PFSK-1 (cell line): Measurements from ENCODE around the gene THRSP.

Source experiments
- FOXP2 ChIP-seq: optimal IDR thresholded peaks from 2 replicates; pipeline ENCODE3; 2011; ENCODE audit warnings: borderline replicate concordance, control low read depth, inconsistent platforms; ENCODE audit not compliant: insufficient read depth; ENCODE audit errors: extremely low read length, extremely low read depth
- POLR2AphosphoS5 ChIP-seq: IDR thresholded peaks from 2 replicates; pipeline ENCODE4 v1.6.1; 2012; ENCODE audit warnings: low read depth, mild to moderate bottlenecking, control low read depth, low read length, moderate library complexity
- SIN3A ChIP-seq: IDR thresholded peaks from 2 replicates; pipeline ENCODE4 v1.6.1; 2012; ENCODE audit warnings: mild to moderate bottlenecking, low read length, moderate library complexity, borderline replicate concordance; ENCODE audit not compliant: insufficient read depth
- TAF1 ChIP-seq: IDR thresholded peaks from 2 replicates; pipeline ENCODE4 v1.6.1; 2012; ENCODE audit warnings: low read length, control low read depth, borderline replicate concordance; ENCODE audit not compliant: insufficient read depth
- TF ChIP-seq, protein P1 (sequence below), 2 experiments: IDR thresholded peaks; 2 replicates each; pipeline versions ENCODE4 v1.6.1 to v1.8.0; 2011 to 2012; ENCODE audit warnings: low read depth in 2 of 2, low read length in 2 of 2, control low read depth in 1 of 2, inconsistent platforms in 1 of 2, mild to moderate bottlenecking in 1 of 2, moderate library complexity in 1 of 2; ENCODE audit not compliant: insufficient read depth in 1 of 2

Gene THRSP

GRCh38 chr11:78050964-78051831 is 12.5 kb upstream of the THRSP start:
- TF ChIP-seq TAF1: peak; percentile 33; the same call in 1 of the 2 replicates
- TF ChIP-seq SIN3A: no peak
- TF ChIP-seq, protein P1, sequence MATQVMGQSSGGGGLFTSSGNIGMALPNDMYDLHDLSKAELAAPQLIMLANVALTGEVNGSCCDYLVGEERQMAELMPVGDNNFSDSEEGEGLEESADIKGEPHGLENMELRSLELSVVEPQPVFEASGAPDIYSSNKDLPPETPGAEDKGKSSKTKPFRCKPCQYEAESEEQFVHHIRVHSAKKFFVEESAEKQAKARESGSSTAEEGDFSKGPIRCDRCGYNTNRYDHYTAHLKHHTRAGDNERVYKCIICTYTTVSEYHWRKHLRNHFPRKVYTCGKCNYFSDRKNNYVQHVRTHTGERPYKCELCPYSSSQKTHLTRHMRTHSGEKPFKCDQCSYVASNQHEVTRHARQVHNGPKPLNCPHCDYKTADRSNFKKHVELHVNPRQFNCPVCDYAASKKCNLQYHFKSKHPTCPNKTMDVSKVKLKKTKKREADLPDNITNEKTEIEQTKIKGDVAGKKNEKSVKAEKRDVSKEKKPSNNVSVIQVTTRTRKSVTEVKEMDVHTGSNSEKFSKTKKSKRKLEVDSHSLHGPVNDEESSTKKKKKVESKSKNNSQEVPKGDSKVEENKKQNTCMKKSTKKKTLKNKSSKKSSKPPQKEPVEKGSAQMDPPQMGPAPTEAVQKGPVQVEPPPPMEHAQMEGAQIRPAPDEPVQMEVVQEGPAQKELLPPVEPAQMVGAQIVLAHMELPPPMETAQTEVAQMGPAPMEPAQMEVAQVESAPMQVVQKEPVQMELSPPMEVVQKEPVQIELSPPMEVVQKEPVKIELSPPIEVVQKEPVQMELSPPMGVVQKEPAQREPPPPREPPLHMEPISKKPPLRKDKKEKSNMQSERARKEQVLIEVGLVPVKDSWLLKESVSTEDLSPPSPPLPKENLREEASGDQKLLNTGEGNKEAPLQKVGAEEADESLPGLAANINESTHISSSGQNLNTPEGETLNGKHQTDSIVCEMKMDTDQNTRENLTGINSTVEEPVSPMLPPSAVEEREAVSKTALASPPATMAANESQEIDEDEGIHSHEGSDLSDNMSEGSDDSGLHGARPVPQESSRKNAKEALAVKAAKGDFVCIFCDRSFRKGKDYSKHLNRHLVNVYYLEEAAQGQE (IDR thresholded peaks at IDR 0.05; ENCODE audit: insufficient read depth in 1 of 2, low read depth in 2 of 2, low read length in 2 of 2): no peak
- TF ChIP-seq POLR2AphosphoS5: peak; percentile 58
- TF ChIP-seq FOXP2: peak; percentile 42

GRCh38 chr11:78054971-78055370 is 8.7 kb upstream of the THRSP start:
- TF ChIP-seq FOXP2: no peak

DNA sequence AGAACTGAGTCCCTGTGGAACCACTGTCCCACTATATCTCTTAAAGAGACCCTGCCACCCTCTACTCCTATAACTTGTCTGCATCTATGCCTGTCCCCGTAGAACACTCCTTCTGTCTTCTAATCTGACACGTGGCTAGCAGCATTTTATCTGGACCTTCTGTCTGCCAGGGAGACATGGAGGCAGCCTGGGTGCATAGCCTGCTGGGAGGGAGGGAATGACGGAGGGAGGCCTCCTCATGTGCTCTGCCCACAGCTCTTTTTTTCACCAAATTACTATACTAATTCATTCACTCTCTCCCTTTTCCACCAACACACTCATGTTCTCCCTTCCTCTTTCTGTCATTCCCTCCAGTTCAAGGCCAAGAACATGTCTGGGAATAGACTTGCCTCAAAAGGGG is 7.6 kb upstream of the THRSP start:
- TF ChIP-seq, protein P1 (IDR thresholded peaks at IDR 0.05; ENCODE audit: insufficient read depth in 1 of 2, low read depth in 2 of 2, low read length in 2 of 2): no peak
- TF ChIP-seq SIN3A (no peak), FOXP2 (no peak), TAF1 (no peak), POLR2AphosphoS5 (no peak)

DNA sequence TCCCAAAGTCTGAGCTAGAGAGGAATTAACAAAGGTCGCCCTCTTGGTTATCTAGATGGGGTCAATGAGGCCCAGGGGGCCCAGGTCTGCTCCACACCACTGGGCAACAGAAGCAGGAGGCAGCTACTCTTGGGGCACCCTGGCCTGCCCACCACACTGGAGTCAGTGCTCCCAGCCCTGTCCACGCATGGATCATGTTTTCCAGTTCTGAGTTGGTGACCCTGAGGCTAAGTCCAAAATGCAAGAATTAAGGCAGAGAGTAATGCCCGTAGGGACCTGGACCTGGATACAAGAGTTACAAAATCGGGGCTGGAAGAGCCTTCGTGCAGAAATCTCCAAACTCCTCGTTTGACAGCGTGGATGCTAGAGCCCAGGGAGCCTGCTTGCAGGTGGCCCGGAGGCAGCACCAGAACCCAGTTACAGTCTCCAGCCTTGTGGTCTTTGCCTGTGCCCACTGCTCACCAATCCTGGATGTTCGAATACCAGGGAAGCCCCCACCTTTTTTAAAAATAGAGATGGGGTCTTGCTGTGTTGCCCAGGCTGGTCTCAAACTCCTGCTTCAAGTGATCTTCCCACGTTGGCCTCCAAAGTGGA is 6.1 kb upstream of the THRSP start:
- TF ChIP-seq, protein P1 (IDR thresholded peaks at IDR 0.05; ENCODE audit: insufficient read depth in 1 of 2, low read depth in 2 of 2, low read length in 2 of 2): no peak
- TF ChIP-seq FOXP2: no peak
- no peak for TF ChIP-seq SIN3A
- TF ChIP-seq TAF1: no peak
- no peak for TF ChIP-seq POLR2AphosphoS5

GRCh38 chr11:78060533-78060932 is 3.1 kb upstream of the THRSP start:
- no peak for TF ChIP-seq POLR2AphosphoS5
- TF ChIP-seq SIN3A: no peak
